HG03196 (cell line): ENCODE measurements around the gene HS2ST1.
"Not testable (repeated sequence)": the region's sequence is repeated elsewhere in the genome, so short reads cannot be mapped to it uniquely, and the experiment has no call there.

ENCODE experiments used
- ATAC-seq: cut with Tn5 transposase; IDR thresholded peaks from one replicate; pipeline ENCODE4 v1.9.1; 2021; ENCODE audit not compliant: unreplicated experiment

Gene HS2ST1

DNA sequence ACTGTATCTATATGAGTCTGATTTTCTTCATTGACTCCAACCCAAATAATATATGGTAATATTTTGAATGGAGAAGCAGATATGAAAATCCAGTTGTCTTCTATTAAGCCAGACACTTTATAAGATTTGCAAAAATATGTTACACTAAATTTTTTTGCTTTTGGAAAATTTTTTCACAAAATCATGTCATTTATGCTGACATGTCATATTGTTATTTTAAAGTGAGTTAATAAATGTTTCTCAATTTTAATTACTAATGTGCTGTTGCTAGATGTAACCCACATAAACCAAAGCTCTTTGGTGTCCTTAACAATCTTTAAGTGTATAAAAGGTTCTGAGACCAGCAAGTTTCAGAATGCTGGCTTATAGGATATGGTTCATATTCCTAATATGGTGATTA, 142.5 kb downstream of the HS2ST1 start:
- ATAC-seq = no peak

DNA sequence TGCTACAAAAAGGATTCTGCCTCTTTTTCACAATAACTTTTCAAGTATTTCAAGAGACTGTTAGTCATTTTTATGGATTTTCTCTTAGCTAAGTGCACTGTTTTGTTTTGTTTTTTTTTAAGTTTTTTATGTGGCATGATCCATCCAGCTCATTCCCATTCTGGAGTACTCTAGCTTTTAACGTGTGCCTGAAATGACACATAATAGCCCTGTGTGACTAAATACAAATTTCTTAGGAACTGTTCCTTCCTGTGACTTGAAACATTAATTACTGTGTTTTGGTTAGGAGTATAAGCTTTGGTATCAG, 143.9 kb downstream of the HS2ST1 start:
- no peak for ATAC-seq

DNA sequence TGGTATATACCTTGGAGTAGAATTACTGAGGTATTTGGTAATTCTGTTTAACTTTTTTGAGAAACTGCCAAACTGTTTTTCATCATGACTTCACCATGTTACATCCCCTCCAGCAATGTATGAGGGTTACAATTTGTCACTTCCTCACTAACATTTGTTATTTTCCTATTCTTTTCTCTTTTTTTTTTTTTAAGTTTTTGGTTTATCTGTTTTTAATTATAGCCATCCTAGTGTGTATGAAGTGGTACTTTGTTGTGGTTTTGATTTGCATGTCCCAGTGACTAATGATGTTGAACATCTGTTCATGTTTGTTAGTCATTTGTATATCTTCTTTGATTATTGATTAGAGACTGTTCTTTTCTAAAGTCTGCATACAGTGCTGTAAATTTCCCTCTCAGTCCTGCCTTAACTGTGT, 147.3 kb downstream of the HS2ST1 start:
- ATAC-seq = peak; percentile 51

DNA sequence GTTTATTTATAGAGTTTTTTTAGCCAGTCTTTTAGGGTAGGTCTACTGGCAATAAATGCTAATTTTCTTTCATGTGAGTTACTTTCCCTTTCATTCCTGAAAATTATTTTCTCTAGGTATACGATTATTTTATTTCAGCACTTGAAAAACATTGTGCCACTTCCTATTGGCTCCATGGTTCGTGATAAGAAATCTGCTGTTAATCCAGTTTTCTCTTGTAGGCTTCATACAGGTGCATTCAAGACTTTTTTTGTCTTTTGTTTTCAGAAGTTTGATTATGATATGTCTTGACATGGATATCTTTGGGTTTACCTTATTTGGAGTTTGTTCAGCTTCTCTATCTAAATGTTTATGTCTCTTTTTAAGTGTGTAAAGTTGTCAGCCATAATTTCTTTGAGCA, 148.3 kb downstream of the HS2ST1 start:
- ATAC-seq = no peak

DNA sequence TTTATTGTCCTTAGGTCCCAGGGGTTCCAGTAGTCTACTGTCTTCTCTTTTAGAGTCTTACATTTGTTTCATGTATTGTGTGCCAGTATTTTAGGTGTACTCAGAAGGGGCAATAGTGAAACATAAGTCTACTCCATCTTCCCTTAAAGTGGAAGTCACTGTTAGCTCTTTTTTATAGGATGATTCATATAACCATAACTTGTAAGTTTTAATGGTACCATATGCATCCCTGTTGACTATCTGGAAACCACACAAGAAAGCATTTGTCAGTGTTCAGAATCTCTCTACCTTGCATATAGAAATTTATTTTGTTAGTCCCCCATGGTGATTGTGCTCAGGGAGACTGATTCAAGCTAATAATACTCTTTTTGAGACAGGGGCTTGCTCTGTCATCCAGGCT, 149.9 kb downstream of the HS2ST1 start:
- ATAC-seq = no peak

DNA sequence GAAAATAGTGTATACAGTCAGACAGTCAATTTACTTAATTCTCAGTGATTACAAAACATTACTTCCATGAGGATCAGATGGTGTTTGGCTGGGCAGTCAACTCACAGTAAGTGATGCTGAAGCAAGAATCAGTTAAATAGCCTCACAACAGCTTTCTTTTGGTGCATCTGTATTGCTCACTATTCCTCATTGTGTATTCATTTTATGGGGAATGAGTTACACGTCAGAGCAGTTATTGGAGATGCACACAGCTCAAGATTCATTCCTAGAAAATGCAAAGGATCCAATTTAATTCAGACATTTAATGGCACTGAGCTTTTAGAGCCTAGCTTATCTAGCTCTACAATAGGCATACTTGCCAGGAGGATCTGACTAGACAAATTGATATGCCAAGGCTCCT, 150.6 kb downstream of the HS2ST1 start:
- no peak for ATAC-seq

DNA sequence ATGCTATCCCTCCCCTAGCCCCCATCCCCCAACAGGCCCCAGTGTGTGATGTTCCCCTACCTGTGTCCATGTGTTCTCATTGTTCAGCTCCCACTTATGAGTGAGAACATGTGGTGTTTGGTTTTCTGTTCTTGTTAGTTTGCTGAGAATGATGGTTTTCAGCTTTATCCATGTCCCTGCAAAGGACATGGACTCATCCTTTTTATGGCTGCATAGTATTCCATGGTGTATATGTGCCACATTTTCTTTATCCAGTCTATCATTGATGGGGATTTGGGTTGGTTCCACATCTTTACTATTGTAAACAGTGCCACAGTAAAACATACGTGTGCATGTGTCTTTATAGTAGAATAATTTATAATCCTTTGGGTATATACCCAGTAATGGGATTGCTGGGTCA, 152.3 kb downstream of the HS2ST1 start:
- not testable (repeated sequence) for ATAC-seq

DNA sequence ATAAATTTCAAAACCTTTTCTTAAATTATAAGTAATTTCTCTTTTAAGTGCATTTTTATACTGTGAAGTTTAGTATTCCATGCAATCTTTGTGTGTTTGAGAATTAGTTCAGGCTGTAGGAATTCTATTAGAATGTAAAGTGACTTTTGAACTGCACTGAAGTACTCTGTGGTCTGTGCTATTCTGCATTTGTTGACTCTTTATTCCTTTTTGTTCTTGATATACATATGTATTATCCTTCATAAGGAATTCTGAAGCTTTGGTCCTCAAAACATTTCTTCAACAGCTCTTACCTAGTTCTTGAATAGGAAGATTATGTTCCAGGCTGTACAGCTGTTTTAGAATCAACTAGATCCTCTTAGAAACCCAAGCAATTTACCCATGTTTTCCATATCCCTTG, 158.0 kb downstream of the HS2ST1 start:
- ATAC-seq = no peak

DNA sequence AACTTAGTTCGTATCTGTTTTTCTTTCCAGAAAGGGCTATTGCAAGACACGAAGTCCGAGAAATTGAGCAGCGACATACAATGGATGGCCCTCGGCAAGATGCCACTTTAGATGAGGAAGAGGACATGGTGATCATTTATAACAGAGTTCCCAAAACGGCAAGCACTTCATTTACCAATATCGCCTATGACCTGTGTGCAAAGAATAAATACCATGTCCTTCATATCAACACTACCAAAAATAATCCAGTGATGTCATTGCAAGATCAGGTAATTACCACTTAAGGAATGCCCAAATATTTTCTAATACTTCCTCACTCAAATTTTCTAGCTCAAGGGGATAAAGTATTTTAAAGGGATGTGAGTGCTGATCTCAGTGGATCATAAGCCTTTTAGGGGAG, 158.5 kb downstream of the HS2ST1 start:
- no peak for ATAC-seq

DNA sequence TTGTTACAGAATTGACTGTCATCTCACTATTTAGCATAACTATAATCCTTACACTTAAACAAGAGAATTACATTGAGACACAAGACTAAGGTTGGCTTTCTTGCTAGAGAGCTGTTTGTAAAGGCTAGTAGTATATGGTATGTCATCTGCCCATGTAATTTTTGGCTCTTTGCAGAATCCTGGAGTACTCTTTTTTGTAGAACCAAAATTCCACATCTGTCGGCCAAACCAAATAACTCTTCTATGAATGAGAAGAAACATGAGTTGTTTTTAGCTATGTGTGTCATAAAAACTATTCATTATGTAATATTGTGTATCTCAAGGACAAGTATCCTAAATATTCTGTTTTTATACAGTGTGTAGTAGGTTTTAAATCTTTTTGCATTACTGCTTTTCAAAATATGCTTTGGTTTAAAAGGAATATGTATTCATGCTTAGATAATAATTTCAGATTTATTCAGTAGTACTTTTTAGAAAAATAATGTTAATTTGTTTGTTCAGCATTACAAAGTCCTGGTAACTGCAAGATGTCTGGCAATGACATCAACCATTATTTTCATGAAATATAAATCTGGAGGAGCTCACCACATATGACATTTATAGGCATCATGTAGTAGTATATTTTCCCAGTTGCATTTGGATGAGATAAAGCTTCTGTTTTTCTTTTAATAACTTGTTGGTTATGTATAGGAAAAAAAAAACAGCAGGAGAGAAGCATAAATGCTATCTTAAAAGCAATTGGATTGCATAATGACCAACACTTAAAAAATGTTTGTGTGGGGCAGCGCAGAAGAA, 159.8 kb downstream of the HS2ST1 start:
- ATAC-seq = no peak

DNA sequence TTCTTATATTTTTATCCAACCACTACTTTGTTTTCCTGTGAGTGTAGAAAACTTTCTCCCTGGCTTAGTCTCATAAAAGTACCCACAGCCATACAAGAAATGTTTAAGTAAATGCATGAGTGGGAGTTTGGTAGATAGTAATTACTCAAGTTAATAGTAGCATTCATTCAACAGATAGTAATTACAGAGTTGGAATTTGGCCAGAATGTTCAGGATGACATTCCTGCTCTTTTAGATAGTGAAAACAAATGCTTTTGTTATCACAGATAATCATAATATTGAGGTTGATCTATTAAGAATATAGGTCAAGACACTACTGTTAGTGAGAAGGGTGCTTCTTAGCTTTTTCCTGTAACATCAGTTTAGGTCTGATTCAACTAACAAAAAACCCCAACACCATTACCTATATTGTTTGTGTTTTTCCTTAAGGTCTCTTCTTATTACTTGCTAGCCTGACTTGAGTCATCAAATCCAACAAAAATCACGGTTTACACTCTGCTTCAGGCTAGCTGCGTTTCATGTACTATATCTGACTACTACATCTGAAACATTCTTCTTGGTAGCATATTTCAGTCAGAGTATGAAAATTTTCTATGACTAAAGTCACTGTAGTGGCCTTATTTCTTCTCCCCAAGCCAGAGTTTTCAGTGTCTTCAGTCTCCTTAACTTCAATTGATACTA, 163.7 kb downstream of the HS2ST1 start:
- ATAC-seq = no peak

DNA sequence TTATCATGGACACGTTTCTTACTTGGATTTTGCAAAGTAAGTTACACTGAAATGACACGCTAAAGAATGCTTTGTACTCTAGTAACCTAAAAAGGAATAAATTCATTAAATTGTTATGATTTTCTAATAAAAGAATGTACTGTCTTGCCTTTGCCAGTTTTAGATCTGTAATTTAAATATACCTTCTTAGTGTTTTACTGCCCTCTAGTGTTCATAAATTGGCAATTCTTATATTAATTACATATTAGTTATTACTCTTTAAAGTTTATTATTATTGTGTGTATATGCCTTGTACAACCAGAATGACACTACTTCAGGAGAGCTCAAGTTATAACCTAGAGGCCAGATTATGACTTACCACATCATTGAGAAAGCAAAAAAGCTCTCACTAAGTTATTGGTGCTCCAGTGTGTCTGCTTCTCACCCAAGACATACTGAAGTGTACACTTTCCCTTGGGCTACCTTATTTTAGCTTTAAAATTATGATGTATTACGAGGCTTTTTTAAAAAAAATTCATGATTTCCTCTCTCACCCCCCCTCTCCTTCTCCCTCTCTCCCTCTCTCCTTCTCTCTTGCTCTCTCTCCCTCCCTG, 169.9 kb downstream of the HS2ST1 start:
- ATAC-seq = no peak

DNA sequence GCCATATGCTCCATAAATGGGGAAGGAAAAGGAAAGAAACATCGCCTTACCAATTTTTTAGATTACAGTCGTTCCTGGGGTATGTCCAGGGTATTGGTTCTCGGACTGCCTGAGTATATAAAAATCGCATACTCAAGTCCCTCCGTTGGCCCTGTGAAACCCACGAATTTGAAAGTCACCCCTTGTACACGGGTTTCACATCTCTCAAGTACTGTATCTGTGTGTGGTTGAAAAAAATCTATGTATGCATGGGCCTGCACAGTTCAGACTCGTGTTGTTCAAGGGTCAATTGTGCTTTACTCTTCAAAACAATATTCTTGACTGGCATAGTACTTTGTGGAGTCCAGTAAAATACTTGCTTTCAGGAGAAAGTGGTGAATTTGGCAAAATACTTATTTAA, 171.7 kb downstream of the HS2ST1 start:
- no peak for ATAC-seq

DNA sequence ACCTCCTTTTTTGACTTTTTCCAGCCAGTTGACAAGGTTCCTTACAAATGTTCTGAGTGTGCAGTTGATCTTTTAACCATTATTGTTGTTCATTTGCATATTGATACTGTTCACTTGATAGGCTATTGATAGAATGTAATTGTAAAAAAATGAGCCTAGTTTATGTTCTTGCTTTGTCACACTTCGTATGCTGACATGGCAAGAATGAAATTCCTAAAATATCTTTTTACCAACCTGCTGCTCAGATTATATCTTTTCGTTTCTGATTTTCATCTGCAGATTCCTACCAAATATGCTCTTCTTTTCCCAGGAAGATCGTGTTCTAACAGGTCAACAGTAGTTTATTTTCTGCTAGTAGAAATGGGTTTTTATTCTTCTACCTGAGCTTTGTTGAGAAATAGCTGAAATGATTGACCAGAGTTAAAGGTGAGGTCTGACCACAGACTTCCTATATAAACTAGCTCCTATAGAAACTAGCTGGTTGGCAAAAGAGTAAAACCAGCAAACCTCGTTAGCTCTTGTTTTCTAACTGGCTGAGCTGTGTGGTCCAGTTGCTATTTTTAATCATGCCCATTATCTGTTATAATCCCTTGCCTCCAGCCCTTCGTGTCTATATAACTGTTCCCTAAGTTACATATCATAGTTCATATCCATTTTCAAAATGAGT, 174.8 kb downstream of the HS2ST1 start:
- no peak for ATAC-seq

DNA sequence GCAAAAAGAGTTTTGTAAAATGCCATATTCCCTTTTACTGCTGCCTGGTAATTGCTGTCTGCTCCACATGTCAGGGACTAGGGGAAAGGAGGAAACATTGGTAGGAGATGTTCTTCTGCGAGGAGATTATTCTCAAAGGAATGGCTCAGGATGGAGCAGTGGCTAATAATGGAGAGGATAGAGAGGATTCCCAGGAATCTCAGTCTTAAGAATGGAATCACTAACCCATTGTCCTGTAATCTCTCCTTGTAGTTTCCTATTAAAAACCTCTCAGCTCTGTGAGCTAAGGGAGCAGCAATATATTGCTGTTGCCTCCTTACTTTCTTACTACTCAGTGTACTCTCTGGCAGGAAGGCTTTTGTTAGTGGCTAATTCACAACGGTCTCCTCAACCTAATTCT, 175.4 kb downstream of the HS2ST1 start:
- no peak for ATAC-seq

DNA sequence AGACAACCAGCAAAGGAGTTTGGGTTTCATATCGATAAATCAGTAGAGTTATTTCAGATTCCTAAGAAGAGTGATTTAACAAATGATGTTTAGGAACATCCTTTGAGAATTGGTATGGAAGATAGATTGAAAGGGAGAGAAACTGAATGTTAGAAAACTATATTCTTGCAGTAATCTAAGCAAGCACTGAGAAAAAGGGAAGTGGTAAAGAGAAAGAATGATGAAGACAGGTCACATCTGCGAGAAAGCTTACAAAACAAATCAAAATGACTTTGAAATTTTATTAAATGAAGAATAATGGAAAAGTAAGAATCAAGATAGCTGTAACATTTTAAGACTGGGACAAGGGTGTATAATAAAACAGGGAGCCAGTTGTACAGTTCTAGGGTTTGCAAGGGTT, 177.0 kb downstream of the HS2ST1 start:
- no peak for ATAC-seq

DNA sequence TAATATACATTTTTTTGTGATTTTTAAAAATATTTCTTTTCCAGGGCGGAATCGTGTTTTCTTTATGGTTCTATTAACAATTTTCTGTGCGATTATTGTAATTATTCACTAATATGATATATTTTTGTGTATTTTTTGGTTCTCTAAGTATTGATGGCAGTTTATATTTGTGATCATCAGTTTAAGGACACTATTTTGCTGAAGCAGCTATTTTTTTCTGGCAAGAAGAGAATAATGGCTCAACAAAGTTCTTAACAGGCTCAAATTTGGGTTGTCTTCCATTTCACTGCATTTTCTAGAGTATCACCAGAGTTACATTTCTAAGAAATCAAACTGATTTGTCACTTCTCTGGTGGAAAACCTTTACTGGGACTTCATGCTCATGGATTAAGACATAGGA, 178.4 kb downstream of the HS2ST1 start:
- no peak for ATAC-seq

DNA sequence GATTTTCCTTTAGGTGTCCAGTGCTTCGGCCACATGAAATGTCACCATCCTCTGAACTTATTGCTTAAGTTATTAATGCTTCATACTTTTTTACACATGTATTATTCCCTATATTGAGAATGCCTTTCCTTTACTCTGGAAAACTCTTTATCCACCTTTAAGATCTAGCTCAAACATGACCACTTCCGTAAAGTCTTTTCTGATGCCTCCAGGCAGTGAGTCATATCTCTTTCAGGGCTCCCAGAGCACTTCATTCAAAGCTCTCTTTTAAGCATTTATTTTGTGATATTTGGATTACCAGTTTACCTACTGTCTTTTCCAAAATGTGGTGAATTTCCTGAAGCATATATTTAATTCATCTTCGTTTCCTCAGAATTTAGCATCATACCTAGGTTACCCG, 178.9 kb downstream of the HS2ST1 start:
- ATAC-seq = no peak

DNA sequence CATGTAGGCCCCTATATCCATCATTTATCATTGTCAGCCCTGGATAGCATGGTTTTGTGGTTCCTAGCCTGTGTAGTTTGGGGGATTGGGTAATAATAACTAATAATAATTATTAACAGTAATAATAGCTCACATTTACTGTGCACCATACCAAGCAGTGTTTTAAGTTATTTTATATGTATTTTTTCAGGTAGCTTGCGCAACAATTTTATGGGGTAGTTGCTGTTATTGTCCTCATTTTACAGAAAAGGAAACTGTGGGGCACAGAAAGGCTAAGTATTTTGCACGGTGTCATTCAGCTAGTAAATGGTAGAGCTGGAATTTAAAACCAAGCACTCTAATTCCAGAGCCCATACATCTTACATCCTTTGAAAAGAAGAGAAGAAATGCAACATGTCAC, 179.8 kb downstream of the HS2ST1 start:
- no peak for ATAC-seq

DNA sequence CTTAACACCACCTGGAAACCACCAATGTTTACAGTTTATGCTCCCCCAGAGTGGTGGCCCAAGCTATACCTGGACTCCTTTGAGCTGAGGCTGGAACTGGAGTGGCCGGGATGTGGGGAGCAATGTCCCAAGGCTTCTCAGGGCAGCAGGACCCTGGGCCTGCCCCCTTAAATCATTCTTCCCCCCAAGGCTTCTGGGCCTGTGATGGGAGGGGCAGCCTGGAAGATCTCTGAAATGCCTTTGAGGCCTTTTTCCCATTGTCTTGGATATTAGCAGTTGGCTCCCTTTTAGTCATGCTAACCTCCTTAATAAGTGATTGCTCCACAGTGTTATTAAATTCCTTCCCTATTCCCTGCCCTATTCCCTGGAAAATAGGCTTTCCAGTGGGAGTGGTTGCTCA, 185.8 kb downstream of the HS2ST1 start:
- no peak for ATAC-seq

DNA sequence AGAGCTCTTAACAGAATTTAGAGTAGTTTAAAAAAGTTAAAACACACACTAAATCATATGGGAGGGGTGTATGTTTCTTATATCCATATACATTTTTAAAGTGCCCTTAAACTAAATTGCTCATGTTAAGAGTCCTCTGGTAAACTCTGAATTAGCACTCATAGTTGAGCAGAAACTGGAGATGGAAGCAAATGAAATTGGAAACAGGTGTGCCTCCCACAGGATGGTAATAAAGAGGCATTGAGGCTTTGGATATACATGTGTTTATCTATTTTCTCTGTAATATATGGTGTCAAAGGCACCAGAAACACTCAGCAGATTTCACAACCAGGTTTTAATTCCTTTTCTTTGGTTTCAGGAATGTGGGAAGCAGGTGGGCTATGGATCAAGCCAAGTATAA, 188.6 kb downstream of the HS2ST1 start:
- ATAC-seq = no peak

DNA sequence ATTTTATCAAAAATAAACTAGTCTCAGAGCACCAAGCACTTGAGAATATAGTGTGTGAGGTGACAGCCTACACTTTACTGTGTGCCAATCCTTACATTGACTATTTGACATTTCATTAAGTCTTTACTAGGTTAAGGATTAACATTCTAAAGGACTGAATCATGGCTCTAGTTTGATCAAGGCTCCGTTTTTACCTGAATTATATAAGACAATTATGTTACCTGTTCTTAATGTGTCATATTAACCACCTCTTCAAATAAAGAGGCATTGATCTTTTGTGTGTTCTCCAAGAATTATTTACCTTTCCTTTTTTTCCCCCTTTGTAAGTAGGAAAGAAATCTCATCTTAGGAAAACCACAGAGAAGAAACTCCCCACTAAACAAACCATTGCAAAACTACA, 189.7 kb downstream of the HS2ST1 start:
- ATAC-seq = no peak
